Measurements from ENCODE around the gene SNAPC1. TPM values are rescaled to one million over a fixed set of nuclear protein-coding genes. Genes with fewer than 3 reads are reported as not detected.
A peak's percentile ranks its signal among the peaks of the same experiment; 100 is the strongest.

SNAPC1 gene
- total and polyA plus RNA-seq, 2 of the 13 experiments (the other 11 are each of a cell fraction or from before 2014, with no cell fraction given): 2.6 to 8.5 TPM

DNA sequence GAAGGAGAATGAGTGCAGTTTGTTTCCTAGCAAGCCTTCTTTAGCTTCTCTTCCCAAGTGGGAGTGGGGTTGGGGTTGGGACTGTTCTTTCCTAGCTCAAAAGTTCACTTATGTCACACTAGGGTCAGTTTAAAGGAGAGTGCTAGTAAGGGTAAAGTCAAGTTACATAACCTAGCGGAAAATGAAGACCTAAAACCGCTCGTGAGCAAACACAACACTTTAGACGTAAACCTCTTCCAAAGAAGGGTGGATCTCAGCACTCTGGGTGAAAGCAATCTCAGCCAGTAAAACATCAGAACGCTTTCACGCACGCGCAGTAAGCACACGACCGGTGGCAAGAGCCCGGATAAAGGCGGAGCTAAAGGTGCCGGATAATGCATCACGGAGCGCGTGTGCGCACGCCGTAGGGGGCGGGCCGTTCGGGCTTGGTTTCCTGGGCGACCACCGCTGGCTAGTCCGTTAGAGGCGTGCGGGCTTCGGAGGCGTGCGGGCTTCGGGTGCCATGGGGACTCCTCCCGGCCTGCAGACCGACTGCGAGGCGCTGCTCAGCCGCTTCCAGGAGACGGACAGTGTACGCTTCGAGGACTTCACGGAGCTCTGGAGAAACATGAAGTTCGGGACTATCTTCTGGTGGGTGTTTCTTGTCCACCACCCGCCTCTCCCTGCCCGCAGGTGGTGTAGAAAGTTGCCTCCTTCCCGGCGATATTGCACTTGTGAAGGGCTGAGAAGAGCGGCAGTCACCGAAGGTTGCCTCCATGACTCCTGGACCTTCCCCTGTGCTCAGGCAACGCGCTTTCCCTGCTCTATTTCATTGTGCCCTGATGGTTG is at the start of gene SNAPC1 (continued):
- TF ChIP-seq ZC3H4 (CRISPR knock-in tag; IDR thresholded peaks at IDR 0.05; ENCODE audit: borderline replicate concordance): no peak
- 0 out of 2 replicates have a peak, but pooled peaks have one; percentile 25 for TF ChIP-seq NR0B2 (CRISPR knock-in tag; IDR thresholded peaks at IDR 0.05)
- TF ChIP-seq ZNF576 (CRISPR knock-in tag; IDR thresholded peaks at IDR 0.05): no peak
- TF ChIP-seq, protein P1, sequence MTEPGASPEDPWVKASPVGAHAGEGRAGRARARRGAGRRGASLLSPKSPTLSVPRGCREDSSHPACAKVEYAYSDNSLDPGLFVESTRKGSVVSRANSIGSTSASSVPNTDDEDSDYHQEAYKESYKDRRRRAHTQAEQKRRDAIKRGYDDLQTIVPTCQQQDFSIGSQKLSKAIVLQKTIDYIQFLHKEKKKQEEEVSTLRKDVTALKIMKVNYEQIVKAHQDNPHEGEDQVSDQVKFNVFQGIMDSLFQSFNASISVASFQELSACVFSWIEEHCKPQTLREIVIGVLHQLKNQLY (CRISPR knock-in tag; IDR thresholded peaks at IDR 0.05): no peak
- no peak for TF ChIP-seq ZNF260 (CRISPR knock-in tag; IDR thresholded peaks at IDR 0.05; ENCODE audit: borderline replicate concordance, low read depth)
- peak; percentile 79 for TF ChIP-seq SPEN (CRISPR knock-in tag; IDR thresholded peaks at IDR 0.05; ENCODE audit: low read depth)
- TF ChIP-seq, protein P2, sequence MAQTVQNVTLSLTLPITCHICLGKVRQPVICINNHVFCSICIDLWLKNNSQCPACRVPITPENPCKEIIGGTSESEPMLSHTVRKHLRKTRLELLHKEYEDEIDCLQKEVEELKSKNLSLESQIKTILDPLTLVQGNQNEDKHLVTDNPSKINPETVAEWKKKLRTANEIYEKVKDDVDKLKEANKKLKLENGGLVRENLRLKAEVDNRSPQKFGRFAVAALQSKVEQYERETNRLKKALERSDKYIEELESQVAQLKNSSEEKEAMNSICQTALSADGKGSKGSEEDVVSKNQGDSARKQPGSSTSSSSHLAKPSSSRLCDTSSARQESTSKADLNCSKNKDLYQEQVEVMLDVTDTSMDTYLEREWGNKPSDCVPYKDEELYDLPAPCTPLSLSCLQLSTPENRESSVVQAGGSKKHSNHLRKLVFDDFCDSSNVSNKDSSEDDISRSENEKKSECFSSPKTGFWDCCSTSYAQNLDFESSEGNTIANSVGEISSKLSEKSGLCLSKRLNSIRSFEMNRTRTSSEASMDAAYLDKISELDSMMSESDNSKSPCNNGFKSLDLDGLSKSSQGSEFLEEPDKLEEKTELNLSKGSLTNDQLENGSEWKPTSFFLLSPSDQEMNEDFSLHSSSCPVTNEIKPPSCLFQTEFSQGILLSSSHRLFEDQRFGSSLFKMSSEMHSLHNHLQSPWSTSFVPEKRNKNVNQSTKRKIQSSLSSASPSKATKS (CRISPR knock-in tag; IDR thresholded peaks at IDR 0.05): no peak
- TF ChIP-seq ARNTL (CRISPR knock-in tag; IDR thresholded peaks at IDR 0.05): no peak
- TF ChIP-seq ZBTB44 (CRISPR knock-in tag; IDR thresholded peaks at IDR 0.05): no peak
- TF ChIP-seq ZNF589 (CRISPR knock-in tag; conservative IDR thresholded peaks at IDR 0.05): no peak
- TF ChIP-seq, protein P3, sequence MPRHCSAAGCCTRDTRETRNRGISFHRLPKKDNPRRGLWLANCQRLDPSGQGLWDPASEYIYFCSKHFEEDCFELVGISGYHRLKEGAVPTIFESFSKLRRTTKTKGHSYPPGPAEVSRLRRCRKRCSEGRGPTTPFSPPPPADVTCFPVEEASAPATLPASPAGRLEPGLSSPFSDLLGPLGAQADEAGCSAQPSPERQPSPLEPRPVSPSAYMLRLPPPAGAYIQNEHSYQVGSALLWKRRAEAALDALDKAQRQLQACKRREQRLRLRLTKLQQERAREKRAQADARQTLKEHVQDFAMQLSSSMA (CRISPR knock-in tag; IDR thresholded peaks at IDR 0.05): no peak
- TF ChIP-seq MAZ (IDR thresholded peaks at IDR 0.05; ENCODE audit: borderline replicate concordance, low read depth, low read length): no peak
- no peak; the same call in 1 of the 2 replicates for TF ChIP-seq MAZ (CRISPR knock-in tag; IDR thresholded peaks at IDR 0.05; ENCODE audit: low read depth)
- TF ChIP-seq ZNF10 (CRISPR knock-in tag; IDR thresholded peaks at IDR 0.05; ENCODE audit: borderline replicate concordance, low read depth): no peak
- TF ChIP-seq SMAD9 (CRISPR knock-in tag; IDR thresholded peaks at IDR 0.05): no peak
- peak; percentile 59 for TF ChIP-seq GABPA (IDR thresholded peaks at IDR 0.05; ENCODE audit: low read depth, low read length)
- TF ChIP-seq GABPA (CRISPR knock-in tag; IDR thresholded peaks at IDR 0.05; ENCODE audit: low read depth): peak; percentile 79
- TF ChIP-seq FLYWCH1 (CRISPR knock-in tag; IDR thresholded peaks at IDR 0.05): no peak
- peak; percentile 63; the same call in 1 of the 2 replicates for TF ChIP-seq ZFX (CRISPR knock-in tag; IDR thresholded peaks at IDR 0.05; ENCODE audit: low read depth)
- no peak for TF ChIP-seq MAF1 (CRISPR knock-in tag; IDR thresholded peaks at IDR 0.05; ENCODE audit: borderline replicate concordance)
- TF ChIP-seq ZNF264 (CRISPR knock-in tag; IDR thresholded peaks at IDR 0.05): no peak
- no peak for TF ChIP-seq RCOR2 (CRISPR knock-in tag; IDR thresholded peaks at IDR 0.05)
- no peak for TF ChIP-seq PREB (CRISPR knock-in tag; IDR thresholded peaks at IDR 0.05)
